Keratinocyte (primary cell): ENCODE results near the gene TARS1. TPM values are rescaled to one million over a fixed set of nuclear protein-coding genes. Genes with fewer than 3 reads are reported as not detected.

Source experiments
- DNase-seq: peaks from one replicate; pipeline ENCODE4 v3.0.0-alpha.2; 2011; ENCODE audit warnings: low read depth, missing footprints, low spot score
- FAIRE-seq: peaks from 2 replicates; lab custom pipeline; 2011; peaks lifted over from hg19 to GRCh38; lab: Jason Lieb, UNC
- H2AFZ ChIP-seq: 2 replicates; pipeline ENCODE4 v1.6.0; 2012; ENCODE audit warnings: low read length, control low read depth, inconsistent platforms; ENCODE audit not compliant: control insufficient read depth
- H3K27ac ChIP-seq: 2 replicates; pipeline ENCODE4 v1.5.1; 2011; ENCODE audit warnings: low read length; ENCODE audit not compliant: control insufficient read depth, insufficient read depth
- H3K27me3 ChIP-seq: 3 replicates; pipeline ENCODE4 v1.6.0; 2011; ENCODE audit warnings: low read length; ENCODE audit not compliant: control insufficient read depth, insufficient read depth; ENCODE audit errors: extremely low read depth
- H3K36me3 ChIP-seq, 2 experiments: 2 replicates in 1 of 2; 3 replicates in 1 of 2; pipeline ENCODE4 v1.5.1; 2011; ENCODE audit warnings: low read length in 2 of 2, mild to moderate bottlenecking in 1 of 2; ENCODE audit not compliant: control insufficient read depth in 2 of 2, insufficient read depth in 2 of 2; ENCODE audit errors: extremely low read depth in 1 of 2
- H3K4me1 ChIP-seq: 3 replicates; pipeline ENCODE4 v1.5.1; 2011; ENCODE audit warnings: low read length; ENCODE audit not compliant: control insufficient read depth, insufficient read depth; ENCODE audit errors: extremely low read depth
- H3K4me2 ChIP-seq: 3 replicates; pipeline ENCODE4 v1.6.0; 2011; ENCODE audit warnings: low read depth, low read length; ENCODE audit not compliant: control insufficient read depth, insufficient read depth; ENCODE audit errors: extremely low read depth
- H3K4me3 ChIP-seq, 3 experiments: fragments of 200-600 bp in 1 of 3; sonication (generic) in 1 of 3; 2 replicates in 2 of 3; 3 replicates in 1 of 3; pipeline ENCODE4 v1.5.1; 2011 to 2016; ENCODE audit warnings: low read length in 3 of 3, mild to moderate bottlenecking in 3 of 3, control low read depth in 2 of 3, inconsistent platforms in 1 of 3, low read depth in 1 of 3, mixed read lengths in 1 of 3, mixed run types in 1 of 3, moderate library complexity in 1 of 3; ENCODE audit not compliant: control insufficient read depth in 2 of 3, insufficient read depth in 2 of 3; ENCODE audit errors: extremely low read depth in 1 of 3
- H3K79me2 ChIP-seq: 2 replicates; pipeline ENCODE4 v1.6.0; 2012; ENCODE audit warnings: low read length; ENCODE audit not compliant: control insufficient read depth, insufficient read depth
- H3K9ac ChIP-seq: 3 replicates; pipeline ENCODE4 v1.6.0; 2011; ENCODE audit warnings: low read length; ENCODE audit not compliant: control insufficient read depth, insufficient read depth; ENCODE audit errors: extremely low read depth
- H3K9me1 ChIP-seq: 3 replicates; pipeline ENCODE4 v1.6.0; 2011; ENCODE audit warnings: low read length; ENCODE audit not compliant: control insufficient read depth, insufficient read depth; ENCODE audit errors: extremely low read depth
- H3K9me3 ChIP-seq: 2 replicates; pipeline ENCODE4 v1.5.1; 2012; ENCODE audit warnings: low read depth, low read length; ENCODE audit not compliant: control insufficient read depth
- H4K20me1 ChIP-seq: 3 replicates; pipeline ENCODE4 v1.6.0; 2011; ENCODE audit warnings: low read length; ENCODE audit not compliant: control insufficient read depth, insufficient read depth; ENCODE audit errors: extremely low read depth
- EZH2 ChIP-seq: IDR thresholded peaks from one replicate; pipeline ENCODE4 v1.6.1; 2012; ENCODE audit warnings: inconsistent platforms, mild to moderate bottlenecking, low read length, moderate library complexity
- dilution Hi-C: fragments of 300-500 bp; cut with MboI; formaldehyde crosslinking; loops from one replicate; pipeline ENCODE4 v1.7.0; 2020; ENCODE audit warnings: low sequenced_read_pairs; ENCODE audit not compliant: extremely low pct_ligation_motif_present
- polyA plus RNA-seq, 5 experiments: library from polyadenylated mRNA; depleted of rRNA in 3 of 5; stranded (reverse) in 3 of 5; stranded (forward) in 1 of 5; unstranded in 1 of 5; fragments of >200 nt; gene quantifications; 1 replicate in 1 of 5; 2 replicates in 3 of 5; 3 replicates in 1 of 5; pipeline versions ENCODE4 v1.2.1 to v1.2.3, GENCODE V29; 2011 to 2012; ENCODE audit warnings: missing spikeins in 2 of 5, low read depth in 1 of 5, low replicate concordance in 1 of 5
- TF ChIP-seq, protein P1 (sequence below), 3 experiments: IDR thresholded peaks in 1 of 3; conservative IDR thresholded peaks in 1 of 3; optimal IDR thresholded peaks in 1 of 3; 2 replicates in 2 of 3; 3 replicates in 1 of 3; pipeline versions ENCODE3 to v1.5.1; 2011; ENCODE audit warnings: low read length in 3 of 3, mild to moderate bottlenecking in 3 of 3, moderate library complexity in 2 of 3, control low read depth in 1 of 3, inconsistent platforms in 1 of 3; ENCODE audit not compliant: insufficient read depth in 2 of 3; ENCODE audit errors: extremely low read depth in 1 of 3

Gene TARS1
- polyA plus RNA-seq, 1 donor (not counting 4 experiments of a cell fraction or from before 2014, with no cell fraction given): 213 TPM

DNA sequence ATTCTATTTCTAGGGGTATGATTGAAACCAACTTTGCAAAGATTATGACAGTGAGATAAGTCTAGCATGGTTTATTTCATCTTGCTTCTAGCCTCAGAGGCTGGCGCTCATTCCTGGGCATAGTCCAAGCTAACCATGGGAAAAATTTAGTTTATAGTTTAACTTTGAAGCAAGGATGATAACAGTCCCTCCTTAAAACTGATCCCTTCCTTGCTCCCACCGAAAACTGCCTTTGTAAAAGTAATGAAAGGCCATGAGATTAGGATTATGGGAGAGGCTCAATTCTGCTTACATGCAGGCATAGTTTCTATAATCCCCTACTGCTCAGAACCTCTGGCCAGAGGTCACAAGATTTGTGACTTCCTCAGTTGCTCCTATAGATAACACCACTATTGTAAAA lies 75.7 kb downstream of the TARS1 start:
- Histone ChIP-seq H3K79me2 (no peaks in the 10 kb centered on the region), H3K36me3 (no peaks in the 10 kb centered on the region), H3K9me1 (no peaks in the 10 kb centered on the region), H3K9ac (no peak overlapping the region), H3K4me3 (no peak overlapping the region), H3K4me2 (no peak overlapping the region), H2AFZ (no peak overlapping the region), H3K9me3 (no peaks in the 10 kb centered on the region), H3K27ac (no peak overlapping the region), H3K4me1 (no peaks in the 10 kb centered on the region), H4K20me1 (no peaks in the 10 kb centered on the region), H3K27me3 (no peaks in the 10 kb centered on the region)
- TF ChIP-seq EZH2: no peak
- TF ChIP-seq, protein P1, sequence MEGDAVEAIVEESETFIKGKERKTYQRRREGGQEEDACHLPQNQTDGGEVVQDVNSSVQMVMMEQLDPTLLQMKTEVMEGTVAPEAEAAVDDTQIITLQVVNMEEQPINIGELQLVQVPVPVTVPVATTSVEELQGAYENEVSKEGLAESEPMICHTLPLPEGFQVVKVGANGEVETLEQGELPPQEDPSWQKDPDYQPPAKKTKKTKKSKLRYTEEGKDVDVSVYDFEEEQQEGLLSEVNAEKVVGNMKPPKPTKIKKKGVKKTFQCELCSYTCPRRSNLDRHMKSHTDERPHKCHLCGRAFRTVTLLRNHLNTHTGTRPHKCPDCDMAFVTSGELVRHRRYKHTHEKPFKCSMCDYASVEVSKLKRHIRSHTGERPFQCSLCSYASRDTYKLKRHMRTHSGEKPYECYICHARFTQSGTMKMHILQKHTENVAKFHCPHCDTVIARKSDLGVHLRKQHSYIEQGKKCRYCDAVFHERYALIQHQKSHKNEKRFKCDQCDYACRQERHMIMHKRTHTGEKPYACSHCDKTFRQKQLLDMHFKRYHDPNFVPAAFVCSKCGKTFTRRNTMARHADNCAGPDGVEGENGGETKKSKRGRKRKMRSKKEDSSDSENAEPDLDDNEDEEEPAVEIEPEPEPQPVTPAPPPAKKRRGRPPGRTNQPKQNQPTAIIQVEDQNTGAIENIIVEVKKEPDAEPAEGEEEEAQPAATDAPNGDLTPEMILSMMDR (optimal IDR thresholded peaks at IDR 0.05 in 1 of 3, IDR thresholded peaks at IDR 0.05 in 1 of 3, conservative IDR thresholded peaks at IDR 0.05 in 1 of 3; ENCODE audit: extremely low read depth in 1 of 3, insufficient read depth in 2 of 3, low read length in 3 of 3): no peak
- FAIRE-seq (no peak), DNase-seq (no peak)
- dilution Hi-C loops: no loop called here
